GM23248 (cell line): ENCODE measurements around the gene POLG.

Experiments used
- EZH2 ChIP-seq: fragments of 200-600 bp; sonication (generic); IDR thresholded peaks from 2 replicates; pipeline ENCODE4 v1.6.1; 2018; ENCODE audit warnings: antibody characterized with exemption, mild to moderate bottlenecking; ENCODE audit not compliant: insufficient read depth, poor library complexity, severe bottlenecking
- EZH2phosphoT487 ChIP-seq: fragments of 200-600 bp; sonication (generic); IDR thresholded peaks from 2 replicates; pipeline ENCODE4 v1.6.1; 2018; ENCODE audit warnings: antibody characterized with exemption, moderate library complexity, mild to moderate bottlenecking, low read depth; ENCODE audit not compliant: insufficient read depth

DNA sequence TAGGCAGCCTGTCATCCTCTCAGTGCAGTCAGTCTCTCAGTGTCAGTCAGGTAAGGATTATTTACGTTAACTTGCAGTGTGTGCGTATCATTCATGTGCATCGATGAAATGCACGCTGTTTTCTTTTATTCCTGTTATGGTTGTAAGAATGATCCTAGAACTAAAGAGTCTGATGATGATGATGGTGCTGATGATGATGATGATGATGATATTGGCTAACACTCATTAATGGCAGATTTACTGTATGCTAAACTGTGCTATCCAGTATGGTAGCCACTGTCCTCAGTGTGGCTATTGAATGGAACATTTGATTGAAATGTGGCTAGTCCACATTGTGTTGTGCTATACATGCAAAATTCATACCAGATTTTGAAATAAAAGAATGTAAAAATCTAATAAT, 51.4 kb downstream of the POLG start:
- TF ChIP-seq EZH2phosphoT487 = no peak
- TF ChIP-seq EZH2 = no peak
